OCI-LY7 (cell line): ENCODE results near the gene LAIR2.

ENCODE experiments used
- EZH2phosphoT487 ChIP-seq: fragments of 200-600 bp; sonication (generic); IDR thresholded peaks from 2 replicates; pipeline ENCODE4 v1.6.1; 2018; ENCODE audit warnings: low read depth, borderline replicate concordance, mild to moderate bottlenecking, mixed run types, antibody characterized with exemption, low read length, moderate library complexity, mixed read lengths
- TF ChIP-seq, protein P1 (sequence below): fragments of 200-600 bp; sonication (generic); conservative IDR thresholded peaks from 2 replicates; pipeline ENCODE4 v1.5.1; 2014; ENCODE audit warnings: mild to moderate bottlenecking, antibody characterized with exemption, low read length, moderate library complexity, mixed read lengths

DNA sequence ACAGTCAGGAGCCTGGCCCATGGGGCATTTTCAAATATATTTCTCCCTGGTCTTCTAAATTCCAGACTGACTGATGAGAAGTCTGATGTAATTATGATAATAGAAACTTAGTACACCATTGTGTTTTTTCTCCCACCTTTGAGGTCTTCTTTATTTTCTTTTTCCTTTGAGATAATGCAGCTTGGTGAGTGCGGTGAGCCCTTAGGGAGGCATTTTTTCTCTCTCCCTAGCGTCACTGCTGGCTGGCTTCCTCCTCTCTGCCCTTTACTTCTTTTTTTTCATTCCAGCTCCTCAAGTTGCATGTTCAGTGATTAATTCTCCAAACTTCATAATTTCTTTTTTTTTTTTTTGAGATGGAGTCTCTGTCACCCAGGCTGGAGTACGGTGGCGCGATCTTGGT lies 16.8 kb upstream of the LAIR2 start:
- TF ChIP-seq, protein P1, sequence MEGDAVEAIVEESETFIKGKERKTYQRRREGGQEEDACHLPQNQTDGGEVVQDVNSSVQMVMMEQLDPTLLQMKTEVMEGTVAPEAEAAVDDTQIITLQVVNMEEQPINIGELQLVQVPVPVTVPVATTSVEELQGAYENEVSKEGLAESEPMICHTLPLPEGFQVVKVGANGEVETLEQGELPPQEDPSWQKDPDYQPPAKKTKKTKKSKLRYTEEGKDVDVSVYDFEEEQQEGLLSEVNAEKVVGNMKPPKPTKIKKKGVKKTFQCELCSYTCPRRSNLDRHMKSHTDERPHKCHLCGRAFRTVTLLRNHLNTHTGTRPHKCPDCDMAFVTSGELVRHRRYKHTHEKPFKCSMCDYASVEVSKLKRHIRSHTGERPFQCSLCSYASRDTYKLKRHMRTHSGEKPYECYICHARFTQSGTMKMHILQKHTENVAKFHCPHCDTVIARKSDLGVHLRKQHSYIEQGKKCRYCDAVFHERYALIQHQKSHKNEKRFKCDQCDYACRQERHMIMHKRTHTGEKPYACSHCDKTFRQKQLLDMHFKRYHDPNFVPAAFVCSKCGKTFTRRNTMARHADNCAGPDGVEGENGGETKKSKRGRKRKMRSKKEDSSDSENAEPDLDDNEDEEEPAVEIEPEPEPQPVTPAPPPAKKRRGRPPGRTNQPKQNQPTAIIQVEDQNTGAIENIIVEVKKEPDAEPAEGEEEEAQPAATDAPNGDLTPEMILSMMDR, result no peak
- no peak for TF ChIP-seq EZH2phosphoT487
